WERI-Rb-1 (cell line): ENCODE measurements around the gene TMEM61.

Experiments
- DNase-seq: peaks from one replicate; pipeline ENCODE4 v3.0.0-alpha.2; 2020
- H3K27ac ChIP-seq: fragments of 250-450 bp; sonication (Bioruptor Pico); 2 replicates; pipeline ENCODE4 v1.5.1; 2020; ENCODE audit warnings: mild to moderate bottlenecking, moderate library complexity
- H3K27me3 ChIP-seq: fragments of 250-450 bp; sonication (Bioruptor Pico); 2 replicates; pipeline ENCODE4 v1.5.1; 2021; ENCODE audit warnings: mild to moderate bottlenecking, low read depth, moderate library complexity; ENCODE audit not compliant: insufficient read depth, severe bottlenecking
- H3K36me3 ChIP-seq: fragments of 250-450 bp; sonication (Bioruptor Pico); 2 replicates; pipeline ENCODE4 v1.5.1; 2020; ENCODE audit warnings: mild to moderate bottlenecking, moderate library complexity
- H3K4me3 ChIP-seq: 2 replicates; pipeline ENCODE4 v1.5.1; 2011; ENCODE audit warnings: low read depth, mild to moderate bottlenecking, control low read depth, low read length
- H3K9me3 ChIP-seq: fragments of 250-450 bp; sonication (Bioruptor Pico); 2 replicates; pipeline ENCODE4 v1.5.1; 2021; ENCODE audit warnings: mild to moderate bottlenecking, moderate library complexity; ENCODE audit not compliant: severe bottlenecking
- TF ChIP-seq, protein P1 (sequence below): IDR thresholded peaks from 2 replicates; pipeline ENCODE4 v1.5.1; 2011; ENCODE audit warnings: low read depth, mild to moderate bottlenecking, control low read depth, inconsistent platforms, low read length

The TMEM61 gene

DNA sequence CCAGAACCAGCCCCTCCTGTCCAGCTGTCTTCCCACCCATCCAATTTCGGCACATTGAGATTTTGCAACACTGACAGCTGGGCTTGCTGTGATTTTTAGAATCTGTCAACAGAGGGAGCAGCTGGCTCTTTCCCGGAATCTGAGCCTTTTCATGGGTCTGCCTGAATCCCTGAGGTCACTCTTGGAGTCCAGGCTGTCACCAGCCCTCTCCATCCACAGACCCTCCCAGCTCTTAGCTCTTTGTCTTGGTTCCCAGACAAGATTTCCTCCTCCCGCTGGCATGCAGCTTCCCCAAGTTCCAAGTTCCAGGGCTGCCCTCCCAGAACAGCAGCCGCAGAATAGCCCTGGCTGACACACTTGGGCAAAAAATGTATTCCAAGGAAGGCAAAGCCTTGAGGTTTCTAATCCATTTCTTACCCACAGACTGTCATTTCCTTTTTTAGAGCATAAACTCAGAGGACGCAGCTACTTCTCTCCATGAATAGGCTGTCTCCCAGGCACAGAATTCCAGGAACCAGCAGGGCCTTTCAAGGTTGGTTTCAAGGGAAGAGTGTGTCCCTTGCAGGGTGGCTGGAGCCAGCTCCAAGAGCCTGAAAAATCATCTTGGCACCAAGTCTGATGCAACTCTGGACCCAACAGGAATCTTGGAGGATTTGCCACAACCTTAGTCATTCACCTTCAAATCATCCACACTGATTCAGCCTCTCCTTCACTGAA is 7.1 kb upstream of the TMEM61 start:
- H3K27ac ChIP-seq: no peak overlapping the region
- no peak overlapping the region for H3K4me3 ChIP-seq
- no peaks in the 10 kb centered on the region for H3K36me3 ChIP-seq
- H3K9me3 ChIP-seq: no peaks in the 10 kb centered on the region
- TF ChIP-seq, protein P1, sequence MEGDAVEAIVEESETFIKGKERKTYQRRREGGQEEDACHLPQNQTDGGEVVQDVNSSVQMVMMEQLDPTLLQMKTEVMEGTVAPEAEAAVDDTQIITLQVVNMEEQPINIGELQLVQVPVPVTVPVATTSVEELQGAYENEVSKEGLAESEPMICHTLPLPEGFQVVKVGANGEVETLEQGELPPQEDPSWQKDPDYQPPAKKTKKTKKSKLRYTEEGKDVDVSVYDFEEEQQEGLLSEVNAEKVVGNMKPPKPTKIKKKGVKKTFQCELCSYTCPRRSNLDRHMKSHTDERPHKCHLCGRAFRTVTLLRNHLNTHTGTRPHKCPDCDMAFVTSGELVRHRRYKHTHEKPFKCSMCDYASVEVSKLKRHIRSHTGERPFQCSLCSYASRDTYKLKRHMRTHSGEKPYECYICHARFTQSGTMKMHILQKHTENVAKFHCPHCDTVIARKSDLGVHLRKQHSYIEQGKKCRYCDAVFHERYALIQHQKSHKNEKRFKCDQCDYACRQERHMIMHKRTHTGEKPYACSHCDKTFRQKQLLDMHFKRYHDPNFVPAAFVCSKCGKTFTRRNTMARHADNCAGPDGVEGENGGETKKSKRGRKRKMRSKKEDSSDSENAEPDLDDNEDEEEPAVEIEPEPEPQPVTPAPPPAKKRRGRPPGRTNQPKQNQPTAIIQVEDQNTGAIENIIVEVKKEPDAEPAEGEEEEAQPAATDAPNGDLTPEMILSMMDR: peak; percentile 68
- DNase-seq: peak; percentile 43
- no peaks in the 10 kb centered on the region for H3K27me3 ChIP-seq

DNA sequence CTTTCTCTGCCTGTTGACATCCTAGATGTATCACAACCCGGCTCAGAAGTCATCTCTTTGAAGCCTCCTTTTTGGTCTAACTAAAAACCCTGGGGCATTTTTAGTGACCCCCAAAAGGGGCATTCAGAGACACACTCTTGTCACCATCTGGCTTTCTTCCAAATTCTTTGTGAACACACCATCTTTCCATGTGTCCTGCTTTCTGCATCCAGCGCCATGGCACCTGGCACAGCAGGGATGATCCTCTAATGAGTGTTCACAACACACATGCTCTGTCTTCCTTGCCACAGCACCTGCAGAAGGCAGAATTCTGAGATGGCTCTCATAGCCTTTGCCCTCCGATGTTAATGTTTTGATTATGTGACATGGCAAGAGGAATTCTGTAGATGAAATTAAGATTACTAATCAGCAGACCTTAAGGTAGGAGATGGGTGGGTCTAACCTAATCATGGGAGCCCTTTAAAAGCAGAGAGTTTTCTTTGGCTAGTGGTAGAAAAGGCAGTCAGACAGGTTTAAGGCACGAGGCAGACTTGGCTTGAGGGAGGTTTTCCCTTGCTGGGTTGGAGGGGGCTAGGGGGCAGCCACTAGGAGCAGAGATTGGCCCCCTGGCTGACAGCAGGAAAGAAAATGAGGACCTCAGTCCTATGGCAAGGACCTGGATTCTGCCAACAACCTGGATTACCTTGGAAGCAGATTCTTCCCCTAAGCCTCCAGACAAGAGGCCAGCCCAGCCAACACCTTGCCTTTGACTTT is 4.9 kb upstream of the TMEM61 start:
- TF ChIP-seq, protein P1: no peak
- Histone ChIP-seq H3K36me3 (no peaks in the 10 kb centered on the region), H3K27me3 (no peaks in the 10 kb centered on the region), H3K27ac (no peak overlapping the region), H3K4me3 (no peak overlapping the region), H3K9me3 (no peaks in the 10 kb centered on the region)
- DNase-seq: no peak

DNA sequence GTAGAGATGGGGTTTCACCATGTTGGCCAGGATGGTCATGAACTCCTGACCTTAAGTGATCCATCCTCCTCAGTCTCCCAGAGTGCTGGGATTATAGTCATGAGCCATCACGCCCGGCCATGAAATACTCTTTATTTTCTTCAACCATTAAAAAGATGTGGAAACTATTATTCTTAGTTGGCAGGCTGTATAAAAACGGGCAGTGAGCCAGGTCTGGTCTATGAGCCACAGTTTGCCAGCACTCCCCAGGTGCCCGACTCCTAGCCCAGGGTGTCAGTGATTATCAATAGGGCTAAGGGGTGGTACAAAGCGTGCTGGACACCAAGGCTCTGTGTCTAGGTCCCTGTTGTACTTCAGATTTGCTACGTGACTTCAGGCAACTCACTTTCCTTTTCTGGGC is 3.7 kb upstream of the TMEM61 start:
- H3K27ac ChIP-seq: no peak overlapping the region
- no peak overlapping the region for H3K4me3 ChIP-seq
- H3K27me3 ChIP-seq: no peaks in the 10 kb centered on the region
- no peak for DNase-seq
- H3K9me3 ChIP-seq: no peaks in the 10 kb centered on the region
- no peaks in the 10 kb centered on the region for H3K36me3 ChIP-seq
- TF ChIP-seq, protein P1: no peak

DNA sequence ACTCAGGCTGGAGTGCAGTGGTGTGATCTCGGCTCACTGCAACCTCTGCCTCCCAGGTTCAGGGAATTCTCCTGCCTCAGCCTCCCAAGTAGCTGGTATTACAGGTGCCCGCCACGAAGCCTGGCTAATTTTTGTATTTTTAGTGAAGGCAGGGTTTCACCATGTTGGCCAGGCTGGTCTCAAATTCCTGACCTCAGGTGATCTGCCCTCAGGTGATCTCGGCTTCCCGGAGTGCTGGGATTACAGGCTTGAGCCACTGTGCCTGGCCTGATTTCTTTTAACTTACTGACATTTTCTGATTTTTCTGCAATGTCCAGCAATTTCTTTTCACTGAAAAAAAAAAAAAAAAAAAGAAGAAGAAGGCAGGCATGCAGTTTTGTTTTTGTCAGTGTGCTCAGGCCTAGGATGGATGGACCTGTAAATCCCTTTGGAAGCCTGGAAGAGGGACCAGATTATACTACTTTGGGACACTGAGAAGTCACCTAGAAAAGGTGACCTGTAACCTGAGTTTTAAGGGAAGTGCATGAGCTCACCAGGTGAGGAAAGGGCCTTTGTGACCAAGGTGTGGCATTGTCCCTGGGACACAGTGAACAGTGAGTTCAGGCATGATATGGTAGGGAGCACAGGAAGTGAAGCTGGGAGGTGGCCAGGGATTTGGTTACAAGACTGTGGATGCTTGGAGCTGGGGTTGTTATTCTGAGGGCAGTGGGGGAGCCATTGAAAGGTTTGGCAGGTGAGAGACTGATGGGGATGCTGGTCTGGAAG is 2.7 kb upstream of the TMEM61 start:
- Histone ChIP-seq H3K4me3 (no peak overlapping the region), H3K27ac (no peak overlapping the region), H3K27me3 (no peaks in the 10 kb centered on the region), H3K36me3 (no peaks in the 10 kb centered on the region), H3K9me3 (no peaks in the 10 kb centered on the region)
- TF ChIP-seq, protein P1: no peak
- DNase-seq: peak; percentile 43

DNA sequence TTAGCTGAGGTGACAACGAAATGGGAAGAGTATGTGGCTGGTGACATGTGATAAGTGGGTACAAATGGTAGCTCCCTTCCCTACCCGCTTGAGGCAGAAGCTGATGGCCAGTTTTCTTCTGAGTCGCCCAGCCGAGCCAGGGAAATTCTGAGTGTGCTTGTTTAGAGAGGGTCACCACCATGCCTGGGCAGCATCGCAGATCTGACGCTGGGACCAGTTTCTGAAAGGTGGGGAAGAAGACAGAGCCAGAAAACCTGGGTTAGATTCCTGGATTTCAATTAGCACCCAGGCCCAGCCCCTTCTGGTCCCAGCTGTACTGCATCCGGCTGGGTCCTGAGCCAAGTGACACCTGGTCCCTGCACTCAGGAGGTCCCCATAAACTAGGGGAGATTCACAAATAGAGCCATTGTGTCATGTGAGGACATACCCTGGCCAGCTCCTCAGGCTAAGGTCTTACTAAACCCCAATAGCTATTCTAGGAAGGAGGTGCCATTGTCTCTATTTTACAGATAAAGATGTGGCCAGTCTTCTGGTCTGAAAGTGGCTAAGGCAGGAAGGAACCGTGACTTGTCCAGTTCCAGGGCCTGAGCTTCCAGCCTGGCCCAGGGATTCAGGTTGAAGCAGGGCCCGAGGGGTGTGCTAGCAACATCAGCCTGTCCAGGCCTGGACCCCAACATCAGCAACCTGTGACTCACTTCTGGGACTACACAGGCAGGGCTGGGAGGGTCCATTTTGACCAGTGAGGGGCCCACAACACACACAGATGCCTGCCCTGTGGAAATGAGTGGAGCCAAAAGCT is 1.7 kb upstream of the TMEM61 start:
- TF ChIP-seq, protein P1: no peak
- DNase-seq: no peak
- no peaks in the 10 kb centered on the region for H3K36me3 ChIP-seq
- H3K27ac ChIP-seq: no peak overlapping the region
- no peaks in the 10 kb centered on the region for H3K27me3 ChIP-seq
- H3K9me3 ChIP-seq: no peaks in the 10 kb centered on the region
- no peak overlapping the region for H3K4me3 ChIP-seq
